GDM1 (cell line): ENCODE data around the gene VPS8.
"Not testable (repeated sequence)": the region's sequence is repeated elsewhere in the genome, so short reads cannot be mapped to it uniquely, and the experiment has no call there.

ENCODE experiments used
- DNase-seq: peaks from one replicate; lab custom pipeline; 2025; lab: John Stamatoyannopoulos, UW

VPS8 gene

DNA sequence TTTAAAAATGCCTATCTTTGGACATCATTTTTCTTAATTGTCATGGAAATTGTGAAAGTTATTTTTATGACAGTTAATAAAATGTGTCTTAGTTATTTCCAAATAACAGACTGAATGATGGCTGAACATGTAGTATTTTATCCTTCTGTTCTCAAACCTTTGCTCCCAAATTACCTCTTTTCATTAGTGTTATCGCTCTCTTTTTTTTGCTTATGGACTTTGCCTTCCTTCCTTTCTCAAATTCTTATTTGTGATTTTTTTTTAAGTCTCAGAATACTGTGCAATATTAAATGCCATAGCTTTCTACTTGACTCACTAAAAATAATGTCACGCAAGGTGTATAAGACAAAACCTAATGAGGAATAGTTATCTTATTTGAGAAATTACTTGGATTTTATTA lies 107.7 kb downstream of the VPS8 start:
- no peak for DNase-seq

- no peak for DNase-seq
Observed at GRCh38 chr3:184924547-184924946, 112.6 kb downstream of the VPS8 start.

GRCh38 chr3:184927796-184928315 lies 115.9 kb downstream of the VPS8 start:
- no peak for DNase-seq

DNA sequence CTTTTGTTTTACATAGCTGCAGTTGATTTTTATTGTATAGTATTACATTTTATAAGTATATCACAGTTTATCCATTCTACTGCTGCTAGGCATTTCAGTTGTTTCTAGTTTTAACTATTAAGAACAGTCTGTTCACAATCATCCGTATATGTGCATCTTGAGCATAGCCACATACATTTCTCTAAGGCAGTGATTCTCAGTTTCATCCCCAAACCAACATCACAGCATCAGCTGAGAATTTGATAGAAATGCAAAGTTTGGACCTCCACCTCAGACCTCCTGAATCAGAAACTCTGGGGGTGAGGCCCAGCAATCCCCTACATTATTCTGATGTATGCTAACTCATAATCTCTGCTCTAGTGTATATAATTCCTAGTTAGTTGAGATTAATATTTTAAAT lies 120.8 kb downstream of the VPS8 start:
- no peak for DNase-seq

DNA sequence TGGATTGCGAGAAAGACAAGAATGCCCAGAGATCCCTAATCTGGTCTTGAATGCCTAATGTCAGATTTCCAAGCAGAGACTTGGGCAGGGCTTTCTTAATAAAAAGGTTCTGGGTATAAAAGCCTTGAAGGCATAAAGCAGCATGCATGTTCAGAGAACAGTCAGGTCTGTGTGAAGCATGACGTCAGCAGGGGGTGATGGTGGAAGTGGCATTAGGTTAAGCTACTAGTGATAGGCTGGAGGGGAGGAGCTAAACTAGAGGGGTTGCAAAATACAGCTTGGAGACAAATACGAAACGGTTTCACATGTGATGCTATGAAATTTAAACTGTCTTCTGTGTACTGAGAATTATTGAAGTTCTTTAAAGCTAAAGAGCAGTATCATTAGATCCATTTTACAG lies 125.6 kb downstream of the VPS8 start:
- DNase-seq, result no peak

DNA sequence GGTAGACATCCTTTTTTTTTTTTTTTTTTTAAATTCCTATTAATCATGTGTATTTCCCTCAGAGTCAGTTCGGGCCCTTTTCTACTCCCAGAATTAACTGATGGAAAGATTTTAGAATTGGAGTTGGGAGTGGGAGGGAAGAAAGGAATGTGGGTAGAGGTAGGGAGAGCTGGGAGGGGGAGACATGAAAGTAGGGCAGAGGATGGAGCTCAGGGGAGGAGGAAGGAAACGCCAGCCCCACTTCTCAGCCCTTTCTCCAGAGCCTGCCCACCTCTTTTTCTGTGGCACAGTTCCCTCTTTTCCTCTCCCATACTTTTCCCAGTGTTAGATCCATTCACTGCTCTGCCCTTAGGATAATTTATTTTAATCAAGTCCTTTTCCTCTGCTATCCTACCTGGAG lies 129.4 kb downstream of the VPS8 start:
- DNase-seq, result no peak

- no peak for DNase-seq
Observed at GRCh38 chr3:184942735-184943134, 130.8 kb downstream of the VPS8 start.

DNA sequence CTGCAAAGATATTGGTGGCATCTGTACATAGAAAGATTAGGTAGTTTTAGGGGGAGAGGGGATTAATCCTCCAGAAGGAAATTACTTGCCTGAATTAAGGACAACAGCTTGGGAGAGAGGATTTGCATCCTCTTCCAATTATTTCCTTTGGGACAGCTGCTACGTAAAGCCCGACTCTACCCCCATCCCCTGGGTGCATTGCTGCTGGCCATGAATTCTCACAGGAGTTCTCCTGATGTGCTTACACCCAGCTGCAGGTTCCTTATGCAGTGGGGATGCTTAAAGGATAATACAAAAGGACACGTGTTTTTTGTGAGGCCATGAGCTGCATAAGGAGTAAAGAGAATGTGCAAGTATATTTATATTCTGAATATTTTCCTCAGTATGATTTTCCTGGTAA lies 132.3 kb downstream of the VPS8 start:
- no peak for DNase-seq

GRCh38 chr3:184945886-184946625 lies 134.1 kb downstream of the VPS8 start:
- no peak for DNase-seq

- no peak for DNase-seq
Observed at GRCh38 chr3:184946917-184947316, 135.0 kb downstream of the VPS8 start.

DNA sequence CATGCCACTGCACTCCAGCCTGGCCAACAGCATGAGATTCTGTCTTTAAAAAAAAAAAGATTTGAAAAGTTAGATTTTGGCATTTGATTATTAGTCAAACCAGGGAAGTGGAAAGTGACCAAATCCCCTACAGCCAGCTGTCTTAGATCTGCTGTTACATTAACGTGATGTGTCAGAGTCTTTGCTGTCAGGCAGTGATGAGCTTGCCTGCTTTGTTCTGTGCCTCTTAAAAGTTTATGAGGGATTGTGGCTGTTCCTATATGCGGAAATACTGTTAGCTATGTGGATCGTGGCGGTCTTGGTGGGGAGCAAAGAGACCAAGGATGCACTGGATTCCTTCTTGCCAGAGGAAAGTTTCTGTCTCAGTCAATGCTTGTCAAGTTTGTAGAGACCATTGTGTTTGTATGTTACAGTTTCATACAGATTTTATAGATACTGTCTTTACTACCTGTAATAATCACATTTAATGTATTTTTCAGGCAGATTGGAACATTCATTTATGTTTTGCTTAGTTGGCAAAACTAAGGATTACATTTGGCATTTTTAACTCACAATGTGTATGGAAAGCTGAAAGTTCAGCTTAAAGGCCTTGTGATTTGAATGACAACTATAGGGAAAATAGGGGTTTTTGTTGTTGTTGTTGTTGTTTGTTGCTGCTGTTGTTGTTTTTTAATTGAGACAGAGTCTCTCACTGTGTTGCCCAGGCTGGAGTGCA lies 137.4 kb downstream of the VPS8 start:
- no peak for DNase-seq

DNA sequence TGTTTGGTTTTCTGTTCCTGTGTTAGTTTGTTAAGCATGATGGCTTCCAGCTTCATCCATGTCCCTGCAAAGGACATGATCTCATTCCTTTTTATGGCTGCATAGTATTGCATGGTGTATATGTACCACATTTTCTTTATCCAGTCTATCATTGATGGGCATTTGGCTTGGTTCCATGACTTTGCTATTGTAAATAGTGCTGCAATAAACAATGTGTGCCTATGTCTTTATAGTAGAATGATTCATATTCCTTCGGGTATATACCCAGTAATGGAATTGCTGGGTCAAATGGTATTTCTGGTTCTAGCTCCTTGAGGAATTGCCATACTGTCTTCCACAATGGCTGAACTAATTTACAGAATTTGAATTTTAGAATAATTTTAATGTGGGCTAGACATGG lies 138.8 kb downstream of the VPS8 start:
- not testable (repeated sequence) for DNase-seq

GRCh38 chr3:184952671-184953070 lies 140.7 kb downstream of the VPS8 start:
- DNase-seq, result no peak

DNA sequence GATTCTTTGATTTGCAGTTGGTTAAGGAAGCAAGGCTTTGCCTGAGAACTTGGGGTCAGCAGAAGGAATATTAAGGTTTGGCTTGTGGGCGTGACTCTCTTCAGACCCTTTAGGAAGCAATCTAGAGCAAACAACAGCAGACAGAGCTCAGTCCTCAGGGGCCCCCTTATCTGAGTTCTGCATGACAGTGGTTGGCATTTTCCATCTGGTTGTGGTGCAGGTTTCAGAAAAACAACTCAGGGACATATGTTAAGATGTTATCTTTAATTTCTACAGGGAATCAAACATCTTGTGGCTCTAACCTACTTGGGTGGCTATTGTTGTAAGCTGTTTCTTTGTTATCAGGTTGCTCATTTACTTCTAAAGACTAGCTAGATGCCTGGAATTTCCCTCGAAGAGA lies 141.4 kb downstream of the VPS8 start:
- no peak for DNase-seq

GRCh38 chr3:184954251-184954650 lies 142.3 kb downstream of the VPS8 start:
- DNase-seq, result no peak

- not testable (repeated sequence) for DNase-seq
Observed at GRCh38 chr3:184954851-184955250, 142.9 kb downstream of the VPS8 start.

DNA sequence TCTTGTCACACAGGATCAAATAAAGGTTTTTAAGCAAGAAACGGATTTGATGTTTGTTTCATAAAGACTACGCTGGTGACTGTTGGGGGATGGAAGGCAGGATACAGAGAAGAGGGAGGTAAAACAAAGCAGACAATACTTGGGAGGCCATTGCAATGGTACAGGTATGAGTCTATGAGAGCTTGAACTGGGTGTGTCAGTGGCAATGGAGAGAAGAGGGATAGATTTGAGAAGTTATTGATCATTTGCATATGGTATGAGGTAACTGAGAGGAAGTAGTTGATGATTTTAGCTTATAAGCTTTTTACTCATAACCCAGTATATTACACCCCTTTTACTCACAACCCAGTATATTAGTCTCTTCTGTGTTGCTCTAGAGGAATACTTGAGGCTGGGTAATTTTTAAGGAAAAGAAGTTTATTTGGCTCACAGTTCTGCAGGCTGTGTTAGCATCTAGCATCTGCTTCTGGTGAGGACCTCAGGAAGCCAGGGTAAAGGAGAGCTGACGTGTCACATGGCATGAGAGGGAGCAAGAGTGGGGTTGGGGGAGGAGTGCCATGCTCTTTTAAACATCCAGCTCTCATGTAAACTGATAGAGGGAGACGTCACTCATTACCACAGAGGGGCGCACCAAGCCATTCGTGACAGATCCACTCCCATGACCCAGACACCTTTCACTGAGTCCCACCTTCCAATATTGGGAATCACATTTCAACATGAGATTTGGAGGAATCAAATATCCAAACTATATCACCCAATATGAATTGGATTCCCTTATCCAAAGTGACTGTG lies 153.9 kb downstream of the VPS8 start:
- no peak for DNase-seq

DNA sequence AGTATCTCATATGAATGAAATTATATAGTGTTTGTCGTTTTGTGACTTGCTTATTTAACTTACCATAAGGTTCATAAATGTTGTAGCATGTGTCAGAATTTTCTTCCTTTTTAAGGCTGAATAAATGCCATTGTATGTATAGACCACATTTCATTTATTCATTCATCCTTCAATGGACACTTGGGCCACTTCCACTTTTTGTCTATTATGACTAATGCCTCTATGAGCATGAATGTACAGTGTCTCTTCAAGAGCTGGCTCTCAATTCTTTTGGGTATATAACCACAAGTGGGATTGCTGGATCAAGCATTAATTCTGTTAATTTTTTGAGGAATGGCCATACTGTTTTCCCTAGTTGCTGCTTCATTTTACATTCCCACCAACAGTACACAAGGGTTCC lies 156.1 kb downstream of the VPS8 start:
- no peak for DNase-seq

DNA sequence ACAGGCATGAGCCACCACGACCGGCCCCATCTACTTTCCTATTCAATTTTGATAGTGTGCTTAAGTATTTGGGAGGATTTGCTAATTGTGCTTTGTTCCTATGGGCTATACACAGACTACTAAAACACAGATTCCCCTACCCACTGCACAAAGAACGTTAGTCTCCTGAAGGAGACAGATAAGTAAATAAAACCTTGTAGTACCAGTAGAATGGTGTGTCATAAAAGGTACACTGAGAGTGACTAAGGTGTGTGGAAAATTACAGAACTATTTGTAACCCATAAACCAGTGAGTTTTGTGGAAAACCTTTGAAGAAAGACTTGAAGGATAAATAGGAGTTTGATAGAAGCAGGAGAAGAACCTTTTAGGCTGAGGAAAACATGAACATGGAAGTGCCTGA lies 158.2 kb downstream of the VPS8 start:
- DNase-seq, result no peak

GRCh38 chr3:184977796-184978195 lies 165.8 kb downstream of the VPS8 start:
- DNase-seq, result no peak

DNA sequence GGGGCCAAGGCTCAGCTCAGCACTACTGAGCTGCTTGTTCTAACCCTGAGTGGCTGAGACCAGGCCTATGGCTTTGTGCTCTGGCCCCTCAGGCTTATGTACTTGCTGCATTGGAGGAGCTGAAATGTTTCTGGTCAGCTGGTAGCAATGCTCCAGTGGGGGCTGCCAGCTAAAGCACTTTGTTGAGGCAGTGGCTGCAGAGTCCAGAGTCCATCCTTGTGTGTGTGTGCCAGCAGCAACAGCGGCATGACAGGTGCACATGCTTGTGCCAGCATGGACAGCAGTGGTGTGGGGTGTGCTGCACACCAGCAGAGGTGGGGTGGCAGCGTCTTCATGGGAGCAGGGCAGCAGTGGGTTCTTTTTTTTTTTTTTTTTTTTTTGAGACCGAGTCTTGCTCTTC lies 169.1 kb downstream of the VPS8 start:
- DNase-seq, result no peak

DNA sequence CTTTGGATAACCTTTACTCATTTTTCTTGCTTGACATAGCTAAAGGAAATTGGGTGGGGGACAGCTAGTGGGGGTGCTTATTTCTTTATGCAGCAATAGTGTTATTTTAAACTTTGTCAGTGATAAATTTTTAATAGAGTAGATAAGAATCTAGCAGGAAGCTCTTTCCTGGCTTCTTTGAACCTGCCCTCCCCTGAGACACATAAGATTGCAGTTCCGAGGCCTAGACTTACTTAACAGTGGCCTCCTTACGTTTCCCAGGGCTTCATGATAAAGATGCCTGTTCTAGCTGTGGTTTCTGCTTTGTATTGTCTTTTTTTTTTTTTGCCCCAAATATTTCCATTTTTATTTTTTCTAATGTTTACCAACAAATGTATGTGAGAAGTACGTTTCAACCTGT lies 170.1 kb downstream of the VPS8 start:
- DNase-seq, result no peak

GRCh38 chr3:184985586-184985985 lies 173.6 kb downstream of the VPS8 start:
- no peak for DNase-seq
